Keratinocyte (primary cell): ENCODE measurements around the gene DIAPH1.

Experiments used
- CTCF ChIP-seq, 3 experiments: IDR thresholded peaks in 1 of 3; conservative IDR thresholded peaks in 1 of 3; optimal IDR thresholded peaks in 1 of 3; 2 replicates in 2 of 3; 3 replicates in 1 of 3; pipeline versions ENCODE3 to v1.5.1; 2011; ENCODE audit warnings: low read length in 3 of 3, mild to moderate bottlenecking in 3 of 3, moderate library complexity in 2 of 3, control low read depth in 1 of 3, inconsistent platforms in 1 of 3; ENCODE audit not compliant: insufficient read depth in 2 of 3; ENCODE audit errors: extremely low read depth in 1 of 3
- EZH2 ChIP-seq: IDR thresholded peaks from one replicate; pipeline ENCODE4 v1.6.1; 2012; ENCODE audit warnings: inconsistent platforms, mild to moderate bottlenecking, low read length, moderate library complexity

GRCh38 chr5:141657937-141658545 is 39.2 kb upstream of the DIAPH1 start:
- TF ChIP-seq CTCF (optimal IDR thresholded peaks at IDR 0.05 in 1 of 3, IDR thresholded peaks at IDR 0.05 in 1 of 3, conservative IDR thresholded peaks at IDR 0.05 in 1 of 3; ENCODE audit: extremely low read depth in 1 of 3, insufficient read depth in 2 of 3, low read length in 3 of 3) (no peak), EZH2 (no peak)
